Stimulated activated CD8-positive, alpha-beta memory T cell treated with anti-CD3 and anti-CD28 coated beads, Interleukin-15, amount 100 ng/mL, for 48 hours (primary cell): Measurements from ENCODE around the gene TFPI.

Experiments used
- DNase-seq, 2 donors: peaks; one replicate each; pipeline ENCODE4 v3.0.0-alpha.2; 2020; ENCODE audit warnings: low read depth in 2 of 2

TFPI gene

DNA sequence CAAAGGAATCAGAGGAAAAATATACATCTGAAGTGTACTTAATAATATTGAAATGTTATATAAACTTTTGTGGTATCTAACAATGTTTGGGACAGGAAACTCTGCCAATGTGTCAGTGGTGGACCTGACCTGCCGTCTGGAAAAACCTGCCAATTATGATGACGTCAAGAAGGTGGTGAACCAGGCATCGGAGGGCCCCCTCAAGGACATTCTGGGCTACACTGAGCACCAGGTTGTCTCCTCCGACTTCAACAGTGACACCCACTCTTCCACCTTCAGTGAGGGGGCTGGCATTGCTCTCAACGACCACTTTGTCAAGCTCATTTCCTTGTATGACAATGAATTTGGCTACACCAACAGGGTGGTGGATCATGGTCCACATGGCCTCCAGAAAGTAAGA is 138.8 kb downstream of the TFPI start:
- no peak for DNase-seq
